ENCODE data around the gene NCKAP5.

NCKAP5 gene

DNA sequence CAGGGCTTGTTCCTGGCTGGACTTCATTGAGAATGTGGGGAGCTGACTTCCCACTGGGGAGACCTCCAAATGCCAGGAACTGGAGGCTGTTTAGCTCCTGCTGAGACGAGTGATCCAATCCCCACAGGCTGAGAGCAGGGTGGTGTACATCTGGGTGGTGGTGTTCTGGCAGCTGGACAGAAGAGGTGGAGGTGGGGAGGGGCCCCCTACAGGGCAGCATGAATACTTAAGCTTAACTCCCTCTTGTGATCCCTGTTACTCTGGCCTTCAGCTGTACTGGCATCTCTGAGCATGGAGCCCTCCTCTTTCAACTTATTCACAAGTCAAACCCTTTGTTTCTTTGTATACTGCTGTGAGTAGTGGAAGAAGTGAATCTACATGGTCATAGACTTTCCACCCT, 730.5 kb downstream of the NCKAP5 start:
- TF ChIP-seq CTCF (IDR thresholded peaks at IDR 0.05; ENCODE audit: insufficient read depth, low read depth, low read length, missing control alignments): no peak
- H3K4me3 ChIP-seq (ENCODE audit: low read depth, low read length): no peak overlapping the region
- no peak for DNase-seq (ENCODE audit: low read depth)

GRCh38 chr2:132830321-132830827, 737.9 kb downstream of the NCKAP5 start:
- DNase-seq (ENCODE audit: low read depth): no peak
- no peak for TF ChIP-seq CTCF (IDR thresholded peaks at IDR 0.05; ENCODE audit: insufficient read depth, low read depth, low read length, missing control alignments)
- H3K4me3 ChIP-seq (ENCODE audit: low read depth, low read length): no peak overlapping the region

DNA sequence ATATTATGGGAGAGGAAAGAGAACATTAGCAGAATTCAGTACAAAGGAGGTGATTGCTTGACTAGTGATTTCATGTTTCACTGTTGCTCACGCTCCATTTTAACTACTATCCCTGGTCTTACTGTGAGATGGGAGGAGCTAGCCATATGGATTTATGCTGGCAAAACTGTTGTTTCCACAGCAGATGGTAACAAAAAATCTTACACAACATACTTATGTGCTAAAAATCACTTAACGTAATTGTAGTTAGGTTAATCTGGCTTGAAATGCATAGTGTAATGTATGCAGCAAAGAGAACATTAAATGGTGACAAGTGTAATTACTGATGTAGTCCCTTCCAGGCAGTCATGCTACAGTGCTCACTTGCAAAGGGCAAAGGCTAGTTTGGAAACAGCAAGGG, 742.7 kb downstream of the NCKAP5 start:
- DNase-seq (ENCODE audit: low read depth): no peak
- no peak for TF ChIP-seq CTCF (IDR thresholded peaks at IDR 0.05; ENCODE audit: insufficient read depth, low read depth, low read length, missing control alignments)
- no peak overlapping the region for H3K4me3 ChIP-seq (ENCODE audit: low read depth, low read length)

DNA sequence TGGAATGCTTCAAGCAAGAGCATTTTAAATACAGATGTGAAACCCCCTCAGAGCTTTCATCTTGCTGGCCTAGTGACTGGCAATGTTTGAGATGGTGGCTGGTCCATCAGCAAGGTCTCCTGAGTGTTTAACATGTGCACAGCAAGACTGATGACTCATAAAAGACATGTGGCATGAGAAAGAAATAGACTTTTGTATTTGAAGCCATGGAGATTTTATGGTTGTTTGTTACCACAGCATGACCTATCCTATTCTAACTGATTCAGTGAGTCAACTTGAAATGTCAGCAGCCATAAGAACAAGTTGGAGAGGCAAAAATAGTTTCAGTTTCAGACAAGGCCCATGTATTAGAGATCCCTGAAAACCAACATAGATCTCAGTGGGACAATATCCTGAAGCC, 743.5 kb downstream of the NCKAP5 start:
- H3K4me3 ChIP-seq (ENCODE audit: low read depth, low read length): no peak overlapping the region
- TF ChIP-seq CTCF (IDR thresholded peaks at IDR 0.05; ENCODE audit: insufficient read depth, low read depth, low read length, missing control alignments): no peak
- no peak for DNase-seq (ENCODE audit: low read depth)

- DNase-seq (ENCODE audit: low read depth): no peak
- H3K4me3 ChIP-seq (ENCODE audit: low read depth, low read length): no peak overlapping the region
- no peak for TF ChIP-seq CTCF (IDR thresholded peaks at IDR 0.05; ENCODE audit: insufficient read depth, low read depth, low read length, missing control alignments)
Measured at GRCh38 chr2:132816234-132816633, 752.0 kb downstream of the NCKAP5 start.

DNA sequence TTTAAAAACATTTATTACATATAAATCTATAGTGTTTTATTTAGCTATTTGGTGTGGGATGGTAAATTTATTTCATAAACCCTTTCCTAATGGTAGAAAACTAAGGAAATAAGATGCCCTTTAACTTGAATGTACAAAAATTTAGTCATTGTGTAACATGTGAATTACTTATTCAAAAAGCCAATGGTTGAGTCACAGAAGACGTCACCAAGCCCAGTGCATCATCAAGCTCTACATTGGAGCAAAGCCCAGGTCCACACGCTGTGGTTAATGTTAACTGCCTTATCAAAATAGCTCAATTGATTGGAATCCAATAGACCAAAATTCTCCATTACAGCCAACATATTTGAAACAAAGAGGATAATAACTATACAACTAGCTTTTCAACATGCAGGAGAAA, 752.7 kb downstream of the NCKAP5 start:
- H3K4me3 ChIP-seq (ENCODE audit: low read depth, low read length): no peak overlapping the region
- DNase-seq (ENCODE audit: low read depth): no peak
- TF ChIP-seq CTCF (IDR thresholded peaks at IDR 0.05; ENCODE audit: insufficient read depth, low read depth, low read length, missing control alignments): no peak

DNA sequence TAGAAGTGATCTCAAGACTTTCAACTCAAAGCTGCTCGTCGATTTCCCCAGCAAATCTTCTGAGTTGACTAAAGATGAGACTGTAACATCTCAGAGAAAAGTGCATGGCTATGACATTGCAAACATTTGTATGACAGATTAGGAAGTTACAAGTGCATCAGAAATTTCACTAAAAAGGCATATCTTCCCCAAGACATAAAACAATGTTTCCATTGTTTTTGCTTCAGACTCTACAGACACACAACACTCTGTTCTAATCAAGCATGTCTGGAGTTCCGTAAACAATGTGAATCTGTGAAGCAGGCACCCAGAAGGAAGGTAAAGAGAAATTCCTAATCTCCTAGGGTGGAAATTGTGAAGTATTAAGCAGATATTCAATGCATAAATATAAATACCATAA, 753.6 kb downstream of the NCKAP5 start:
- H3K4me3 ChIP-seq (ENCODE audit: low read depth, low read length): no peak overlapping the region
- TF ChIP-seq CTCF (IDR thresholded peaks at IDR 0.05; ENCODE audit: insufficient read depth, low read depth, low read length, missing control alignments): no peak
- DNase-seq (ENCODE audit: low read depth): no peak

Measured in GM12865 (cell line).